ENCODE measurements around the gene PCDH10.
"Not testable (repeated sequence)": the region's sequence is repeated elsewhere in the genome, so short reads cannot be mapped to it uniquely, and the experiment has no call there.

Gene PCDH10

GRCh38 chr4:133233922-133234321, 84.8 kb downstream of the PCDH10 start:
- no peaks in the 10 kb centered on the region for H3K4me1 ChIP-seq (ENCODE audit: insufficient read depth, low read length)
- H3K9me3 ChIP-seq (ENCODE audit: control insufficient read depth, insufficient read depth, low read length): peaks cover 4% of the 10 kb centered on the region; the same call in 1 of the 2 replicates
- H3K36me3 ChIP-seq (ENCODE audit: insufficient read depth, low read length): no peaks in the 10 kb centered on the region; the same call in 1 of the 2 replicates
- H3K9ac ChIP-seq (ENCODE audit: low read depth, low read length): no peak overlapping the region

- not testable (repeated sequence) for H3K9ac ChIP-seq (ENCODE audit: low read depth, low read length); H3K9me3 ChIP-seq (ENCODE audit: control insufficient read depth, insufficient read depth, low read length); H3K36me3 ChIP-seq (ENCODE audit: insufficient read depth, low read length); H3K4me1 ChIP-seq (ENCODE audit: insufficient read depth, low read length)
Measured at GRCh38 chr4:133240451-133240850, 91.4 kb downstream of the PCDH10 start.
